ENCODE results near the gene CDSN. TPM values are rescaled to one million over a fixed set of nuclear protein-coding genes. Genes with fewer than 3 reads are reported as not detected.

CDSN gene
- total and polyA plus RNA-seq, 2 donors (not counting 3 experiments of a cell fraction or from before 2014, with no cell fraction given) = not detected

GRCh38 chr6:31131595-31131994, 11.3 kb upstream of the CDSN start:
- no TSS peak for BruUV-seq (replicated peaks)

More at GRCh38 chr6:31131595-31131994, 11.3 kb upstream of the CDSN start:
- no peaks in the 10 kb centered on the region for H4K20me1 ChIP-seq (replicated peaks; ENCODE audit: control insufficient read depth, extremely low read depth, insufficient read depth, low read length)
- H2AFZ ChIP-seq (ENCODE audit: low read depth, low read length) = no peak overlapping the region
- H3K9me3 ChIP-seq (replicated peaks; ENCODE audit: control insufficient read depth, insufficient read depth, low read length) = no peaks in the 10 kb centered on the region
- H3K9me1 ChIP-seq (replicated peaks; ENCODE audit: control insufficient read depth, extremely low read depth, insufficient read depth, low read length) = no peaks in the 10 kb centered on the region
- H3K9ac ChIP-seq (replicated peaks; ENCODE audit: extremely low read depth, insufficient read depth, low read length) = no peak overlapping the region
- peaks cover 3 to 6% of the 10 kb centered on the region in 2 experiments for H3K27me3 ChIP-seq (ENCODE audit: control insufficient read depth in 2 of 2, insufficient read depth in 2 of 2, low read length in 2 of 2)
- H3K4me2 ChIP-seq (ENCODE audit: insufficient read depth, low read length) = no peak overlapping the region
- no peak overlapping the region for H3K4me3 ChIP-seq (replicated peaks in 1 of 3; ENCODE audit: insufficient read depth in 1 of 3, low read depth in 1 of 3, low read length in 3 of 3)
- no peaks in the 10 kb centered on the region for H3K4me1 ChIP-seq (ENCODE audit: control insufficient read depth, extremely low read depth, insufficient read depth, low read length)
- DNase-seq (ENCODE audit: low read depth, low spot score) (no peak), FAIRE-seq (no peak)
- intact Hi-C loops (cut with micrococcal nuclease) (no loop called here), dilution Hi-C loops (cut with MboI; ENCODE audit: extremely low pct_ligation_motif_present, low sequenced_read_pairs) (no loop called here)
- H3K79me2 ChIP-seq (ENCODE audit: control insufficient read depth, insufficient read depth, low read length) = no peaks in the 10 kb centered on the region
- ChIA-PET POLR2A (no interaction called here), CTCF (interaction anchor here (1.0 to 10.6 kb wide), 7 partner anchors 11 to 216 kb away, joined by 4 to 71 read pairs (median 4); partner anchors contain the start of gene PSORS1C1)
- no peaks in the 10 kb centered on the region for H3K36me3 ChIP-seq (ENCODE audit: control insufficient read depth in 2 of 2, extremely low read depth in 1 of 2, insufficient read depth in 2 of 2, low read length in 2 of 2)
- TF ChIP-seq POLR2AphosphoS5 (IDR thresholded peaks at IDR 0.05; ENCODE audit: insufficient read depth, low read depth, low read length) (no peak), FOS (IDR thresholded peaks at IDR 0.05; ENCODE audit: borderline replicate concordance, insufficient read depth, low read length) (no peak), CTCF (IDR thresholded peaks at IDR 0.05; ENCODE audit: extremely low read depth in 1 of 2, insufficient read depth in 1 of 2, low read depth in 1 of 2, low read length in 2 of 2) (no peak), GATA2 (IDR thresholded peaks at IDR 0.05; ENCODE audit: insufficient read depth, insufficient read length, low read depth, low read length) (no peak)
- no peak overlapping the region for H3K27ac ChIP-seq (ENCODE audit: insufficient read depth, low read depth, low read length)
